H1 (cell line): ENCODE results near the gene PLPP4. TPM values are rescaled to one million over a fixed set of nuclear protein-coding genes. Genes with fewer than 3 reads are reported as not detected.

ENCODE experiments used
- CTCF ChIA-PET: fragments of 300-600 bp; sonication (Branson Sonifier 250); formaldehyde crosslinking; loops from one replicate; lab custom pipeline; 2021; ENCODE audit not compliant: partially characterized antibody; lab: Charles Lee
- POLR2A ChIA-PET: fragments of 300-600 bp; sonication (Branson Sonifier 250); formaldehyde crosslinking; loops from one replicate; lab custom pipeline; 2021; ENCODE audit warnings: inconsistent platforms; ENCODE audit not compliant: partially characterized antibody; lab: Charles Lee
- DNase-seq, 2 experiments: peaks; one replicate each; pipeline versions ENCODE4 v3.0.0 to v3.0.0-alpha.2; 2010 to 2022; ENCODE audit warnings: low spot score in 2 of 2, low read depth in 1 of 2, mixed read lengths in 1 of 2
- FAIRE-seq: peaks from 2 replicates; lab custom pipeline; 2011; peaks lifted over from hg19 to GRCh38; lab: Jason Lieb, UNC
- H2AFZ ChIP-seq: 2 replicates; pipeline ENCODE4 v1.8.1; 2012; ENCODE audit warnings: low read length, inconsistent platforms
- H2AK5ac ChIP-seq: 2 replicates; pipeline ENCODE4 v1.6.1; 2013; ENCODE audit warnings: low read depth, low read length
- H2BK120ac ChIP-seq: replicated peaks from 2 replicates; pipeline ENCODE3; 2013; ENCODE audit warnings: low read depth, low read length, inconsistent platforms
- H2BK12ac ChIP-seq: 2 replicates; pipeline ENCODE4 v1.6.1; 2013; ENCODE audit warnings: low read depth, low read length
- H2BK15ac ChIP-seq: 2 replicates; pipeline ENCODE4 v1.6.1; 2013; ENCODE audit warnings: low read length
- H2BK20ac ChIP-seq: 2 replicates; pipeline ENCODE4 v1.6.1; 2013; ENCODE audit warnings: low read length
- H2BK5ac ChIP-seq: 2 replicates; pipeline ENCODE4 v1.6.1; 2013; ENCODE audit warnings: low read depth, low read length
- H3K14ac ChIP-seq: 2 replicates; pipeline ENCODE4 v1.6.1; 2013; ENCODE audit warnings: inconsistent platforms; ENCODE audit not compliant: insufficient read length
- H3K18ac ChIP-seq: 2 replicates; pipeline ENCODE4 v1.6.1; 2013; ENCODE audit warnings: low read length; ENCODE audit errors: extremely low read depth
- H3K23ac ChIP-seq: 2 replicates; pipeline ENCODE4 v1.6.1; 2013; ENCODE audit warnings: inconsistent platforms; ENCODE audit not compliant: insufficient read length
- H3K23me2 ChIP-seq: 2 replicates; pipeline ENCODE4 v1.6.1; 2013; ENCODE audit warnings: low read depth, low read length
- H3K27ac ChIP-seq: 2 replicates; pipeline ENCODE4 v1.6.1; 2011; ENCODE audit warnings: low read depth, low read length, inconsistent platforms
- H3K27me3 ChIP-seq, 4 experiments: replicated peaks in 1 of 4; 1 replicate in 1 of 4; 2 replicates in 3 of 4; pipeline versions ENCODE4 v1.6.1 to v1.8.1; 2011 to 2013; ENCODE audit warnings: low read length in 3 of 4, mild to moderate bottlenecking in 3 of 4, inconsistent platforms in 2 of 4, mixed read lengths in 2 of 4, moderate library complexity in 1 of 4; ENCODE audit not compliant: control insufficient read depth in 3 of 4, insufficient read depth in 3 of 4; ENCODE audit errors: extremely low read depth in 1 of 4
- H3K36me3 ChIP-seq, 4 experiments: 2 replicates each; pipeline versions ENCODE4 v1.6.1 to v1.8.1; 2011 to 2013; ENCODE audit warnings: mild to moderate bottlenecking in 4 of 4, low read length in 3 of 4, moderate library complexity in 2 of 4, control low read depth in 1 of 4, inconsistent platforms in 1 of 4; ENCODE audit not compliant: insufficient read depth in 4 of 4, control insufficient read depth in 2 of 4
- H3K4ac ChIP-seq: replicated peaks from 2 replicates; pipeline ENCODE3; 2013; ENCODE audit warnings: low read length, low read depth, mixed read lengths, inconsistent platforms; ENCODE audit not compliant: insufficient read length
- H3K4me1 ChIP-seq, 4 experiments: replicated peaks in 1 of 4; 1 replicate in 1 of 4; 2 replicates in 3 of 4; pipeline versions ENCODE4 v1.6.1 to v1.8.1; 2011 to 2013; ENCODE audit warnings: low read length in 3 of 4, inconsistent platforms in 2 of 4, mixed read lengths in 1 of 4; ENCODE audit not compliant: insufficient read depth in 4 of 4, control insufficient read depth in 3 of 4
- H3K4me2 ChIP-seq, 2 experiments: 2 replicates each; pipeline versions ENCODE4 v1.6.1 to v1.8.1; 2011 to 2013; ENCODE audit warnings: low read depth in 2 of 2, low read length in 2 of 2, control low read depth in 1 of 2, inconsistent platforms in 1 of 2, mild to moderate bottlenecking in 1 of 2; ENCODE audit not compliant: insufficient read depth in 1 of 2
- H3K4me3 ChIP-seq, 4 experiments: fragments of 200-600, 300-600 bp in 1 of 4; sonication (generic), shearing (Covaris generic), sonication (Bioruptor Twin) in 1 of 4; 2 replicates each; pipeline versions ENCODE4 v1.5.1 to v1.8.1; 2011 to 2016; ENCODE audit warnings: low read length in 4 of 4, low read depth in 3 of 4, control low read depth in 2 of 4, inconsistent platforms in 2 of 4, mild to moderate bottlenecking in 2 of 4, mixed read lengths in 1 of 4, moderate library complexity in 1 of 4; ENCODE audit not compliant: insufficient read depth in 2 of 4; ENCODE audit errors: extremely low read depth in 1 of 4
- H3K56ac ChIP-seq: replicated peaks from 2 replicates; pipeline ENCODE3; 2013; ENCODE audit warnings: low read depth, mild to moderate bottlenecking, mixed read lengths, low read length, inconsistent platforms; ENCODE audit not compliant: insufficient read length
- H3K79me1 ChIP-seq: 2 replicates; pipeline ENCODE4 v1.6.1; 2013; ENCODE audit warnings: low read depth, low read length, control low read depth
- H3K79me2 ChIP-seq, 2 experiments: 2 replicates each; pipeline versions ENCODE4 v1.6.1 to v1.8.1; 2012 to 2013; ENCODE audit warnings: low read length in 2 of 2, mild to moderate bottlenecking in 2 of 2, inconsistent platforms in 1 of 2; ENCODE audit not compliant: insufficient read depth in 2 of 2, control insufficient read depth in 1 of 2
- H3K9ac ChIP-seq, 4 experiments: replicated peaks in 1 of 4; 1 replicate in 1 of 4; 2 replicates in 3 of 4; pipeline versions ENCODE4 v1.6.1 to v1.8.1; 2011 to 2013; ENCODE audit warnings: low read depth in 3 of 4, low read length in 3 of 4, control low read depth in 2 of 4, mild to moderate bottlenecking in 2 of 4, moderate library complexity in 2 of 4, inconsistent platforms in 1 of 4; ENCODE audit errors: extremely low read depth in 1 of 4
- H3K9me3 ChIP-seq, 2 experiments: 2 replicates each; pipeline versions ENCODE4 v1.6.1 to v1.8.1; 2012 to 2013; ENCODE audit warnings: mild to moderate bottlenecking in 2 of 2, moderate library complexity in 2 of 2, control low read depth in 1 of 2, inconsistent platforms in 1 of 2, low read depth in 1 of 2, low read length in 1 of 2, mixed read lengths in 1 of 2; ENCODE audit not compliant: insufficient read depth in 2 of 2
- H4K20me1 ChIP-seq, 2 experiments: replicated peaks in 1 of 2; 2 replicates each; pipeline versions ENCODE3 to v1.8.1; 2011 to 2013; ENCODE audit warnings: inconsistent platforms in 2 of 2, low read length in 2 of 2, mild to moderate bottlenecking in 1 of 2; ENCODE audit not compliant: insufficient read depth in 2 of 2, control insufficient read depth in 1 of 2
- H4K5ac ChIP-seq: 2 replicates; pipeline ENCODE4 v1.6.1; 2013; ENCODE audit warnings: low read length, low read depth, mixed read lengths, inconsistent platforms; ENCODE audit not compliant: insufficient read length
- H4K8ac ChIP-seq: 2 replicates; pipeline ENCODE4 v1.8.0; 2013; ENCODE audit warnings: mild to moderate bottlenecking, moderate library complexity, low read length, inconsistent platforms; ENCODE audit not compliant: insufficient read depth; ENCODE audit errors: extremely low read depth
- H4K91ac ChIP-seq: replicated peaks from 2 replicates; pipeline ENCODE3; 2013; ENCODE audit warnings: low read length, mixed read lengths, inconsistent platforms; ENCODE audit not compliant: insufficient read length
- CBX5 ChIP-seq: fragments of 300-800, 300-1000 bp; sonication (generic); IDR thresholded peaks from 2 replicates; pipeline ENCODE4 v1.7.1; 2016; ENCODE audit warnings: antibody characterized with exemption, low read length, low read depth
- CBX8 ChIP-seq: fragments of 300-800, 300-1000 bp; sonication (generic); IDR thresholded peaks from 2 replicates; pipeline ENCODE4 v1.7.1; 2016; ENCODE audit warnings: low read depth, low read length, borderline replicate concordance
- CREB1 ChIP-seq: IDR thresholded peaks from 2 replicates; pipeline ENCODE4 v1.6.1; 2012; ENCODE audit warnings: inconsistent platforms
- CTBP2 ChIP-seq: IDR thresholded peaks from 2 replicates; pipeline ENCODE4 v1.7.0; 2011; ENCODE audit warnings: borderline replicate concordance, mild to moderate bottlenecking, moderate library complexity, mixed read lengths, low read length; ENCODE audit not compliant: insufficient read depth, insufficient read length
- EGR1 ChIP-seq: IDR thresholded peaks from 2 replicates; pipeline ENCODE4 v1.6.1; 2011; ENCODE audit warnings: low read depth, low read length, borderline replicate concordance
- HDAC6 ChIP-seq: IDR thresholded peaks from one replicate; pipeline ENCODE4 v1.7.1; 2012; ENCODE audit warnings: low read depth, mild to moderate bottlenecking, inconsistent platforms, low read length, moderate library complexity
- MAFK ChIP-seq: IDR thresholded peaks from 2 replicates; pipeline ENCODE4 v1.6.1; 2012; ENCODE audit warnings: low read depth, mild to moderate bottlenecking, improper control_type of control experiment, low read length
- NRF1 ChIP-seq: IDR thresholded peaks from 2 replicates; pipeline ENCODE4 v1.6.1; 2011; ENCODE audit warnings: mild to moderate bottlenecking, low read depth, low read length, improper control_type of control experiment
- RNF2 ChIP-seq: fragments of 200-900, 300-1000 bp; sonication (generic); IDR thresholded peaks from 2 replicates; pipeline ENCODE4 v1.7.1; 2016; ENCODE audit warnings: borderline replicate concordance, low read depth, mild to moderate bottlenecking, antibody characterized with exemption, low read length; ENCODE audit not compliant: poor library complexity, severe bottlenecking; ENCODE audit errors: missing control alignments
- SIRT6 ChIP-seq: IDR thresholded peaks from one replicate; pipeline ENCODE4 v1.7.1; 2012; ENCODE audit warnings: low read length, inconsistent platforms
- SUZ12 ChIP-seq: fragments of 200-600 bp; sonication (generic); IDR thresholded peaks from 2 replicates; pipeline ENCODE4 v1.6.1; 2012; ENCODE audit warnings: mild to moderate bottlenecking, inconsistent platforms, low read length, moderate library complexity, mixed read lengths
- TBP ChIP-seq: IDR thresholded peaks from 2 replicates; pipeline ENCODE4 v1.6.1; 2011; ENCODE audit warnings: low read depth, low read length, improper control_type of control experiment
- WGBS, 2 experiments: shearing (Covaris generic) in 1 of 2; methylation state at CpG; one replicate each; pipeline versions ENCODE4 v1.1.6 to v1.1.7; 2013 to 2015; ENCODE audit warnings: low lambda C conversion rate in 2 of 2, mixed read lengths in 2 of 2, inconsistent platforms in 1 of 2, low coverage in 1 of 2, missing lambda C conversion rate in 1 of 2; ENCODE audit not compliant: insufficient replicate concordance in 2 of 2, insufficient coverage in 1 of 2, insufficient read length in 1 of 2; ENCODE audit errors: extremely low coverage in 1 of 2, missing lambda C conversion rate in 1 of 2; 5-methylcytosine and 5-hydroxymethylcytosine counted together
- polyA plus RNA-seq, 7 experiments: library from polyadenylated mRNA; depleted of rRNA in 3 of 7; stranded (reverse) in 5 of 7; unstranded in 2 of 7; fragments of >200 nt in 5 of 7; fragments of 200-250 nt in 2 of 7; gene quantifications; 1 replicate in 5 of 7; 2 replicates in 1 of 7; 4 replicates in 1 of 7; pipeline versions ENCODE4 v1.2.1 to v1.2.3, GENCODE V29; 2011 to 2013; ENCODE audit warnings: missing spikeins in 2 of 7, mixed read lengths in 2 of 7
- total RNA-seq: library from RNA; stranded (reverse); fragmentation: NEBNext Ultra II Directional; extraction: Animal tissue kit (Norgen Biotek cat#: 25700); gene quantifications from 2 replicates; pipeline ENCODE4 v1.2.1, GENCODE V29; 2021
- TF ChIP-seq, protein P1 (sequence below): IDR thresholded peaks from 2 replicates; pipeline ENCODE4 v1.6.1; 2012; ENCODE audit warnings: inconsistent platforms

PLPP4 gene
- total and polyA plus RNA-seq, 2 of the 8 experiments (the other 6 are each of a cell fraction or from before 2014, with no cell fraction given) = 0.30 TPM; not detected in 1

DNA sequence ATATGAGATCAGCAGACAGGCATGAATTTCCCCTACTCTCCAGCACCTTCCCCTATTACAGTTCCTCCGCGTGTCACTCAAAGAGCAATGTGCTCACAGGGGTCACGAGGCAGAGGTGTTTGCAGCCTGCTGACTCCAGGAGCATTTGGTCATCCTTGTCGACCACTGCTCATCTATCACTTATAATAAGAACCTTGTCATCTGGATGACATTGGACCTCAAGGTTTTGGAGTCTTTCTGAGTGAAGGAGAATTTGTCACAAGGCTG lies 32.9 kb upstream of the PLPP4 start (continued):
- TF ChIP-seq CBX5 = no peak

- no peak for FAIRE-seq
- TF ChIP-seq, protein P1, sequence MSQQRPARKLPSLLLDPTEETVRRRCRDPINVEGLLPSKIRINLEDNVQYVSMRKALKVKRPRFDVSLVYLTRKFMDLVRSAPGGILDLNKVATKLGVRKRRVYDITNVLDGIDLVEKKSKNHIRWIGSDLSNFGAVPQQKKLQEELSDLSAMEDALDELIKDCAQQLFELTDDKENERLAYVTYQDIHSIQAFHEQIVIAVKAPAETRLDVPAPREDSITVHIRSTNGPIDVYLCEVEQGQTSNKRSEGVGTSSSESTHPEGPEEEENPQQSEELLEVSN = no peak
- TF ChIP-seq CTBP2 (no peak), MAFK (no peak), HDAC6 (no peak), SUZ12 (no peak), CBX8 (no peak), RNF2 (no peak), EGR1 (no peak), NRF1 (no peak), SIRT6 (no peak), TBP (no peak), CREB1 (no peak)
Measured at GRCh38 chr10:120426306-120426705, 30.7 kb upstream of the PLPP4 start.

More at GRCh38 chr10:120426306-120426705, 30.7 kb upstream of the PLPP4 start:
- WGBS, 2 experiments = 93% methylated on average over 3 of the region's 3 CpGs; no CpG with 5 or more reads in 1 of the 2 experiments
- no peaks in the 10 kb centered on the region for H3K4me1 ChIP-seq
- H2BK12ac ChIP-seq = no peak overlapping the region
- H3K9ac ChIP-seq = no peak overlapping the region
- no peak overlapping the region for H3K4ac ChIP-seq
- no peaks in the 10 kb centered on the region for H3K79me2 ChIP-seq
- no peak overlapping the region for H4K5ac ChIP-seq
- H3K27me3 ChIP-seq = no peaks in the 10 kb centered on the region
- no peak overlapping the region for H3K56ac ChIP-seq
- H3K14ac ChIP-seq = no peak overlapping the region
- H3K18ac ChIP-seq = no peak overlapping the region
- H2AFZ ChIP-seq = no peak overlapping the region
- DNase-seq = no peak
- no peak overlapping the region for H3K4me2 ChIP-seq
- H4K20me1 ChIP-seq = no peaks in the 10 kb centered on the region
- H2AK5ac ChIP-seq = no peak overlapping the region
- no peaks in the 10 kb centered on the region for H3K9me3 ChIP-seq
- no peak overlapping the region for H2BK5ac ChIP-seq
- no peaks in the 10 kb centered on the region for H3K79me1 ChIP-seq
- no peak overlapping the region for H2BK120ac ChIP-seq
- no peak overlapping the region for H4K91ac ChIP-seq
- POLR2A ChIA-PET = no interaction called here
- no peak overlapping the region for H3K23ac ChIP-seq
- no peaks in the 10 kb centered on the region for H3K36me3 ChIP-seq
- CTCF ChIA-PET = interaction anchor here (0.6 to 1.8 kb wide), 2 partner anchors 9 to 13 kb away, joined by 3 to 5 read pairs; no protein-coding TSS in a partner anchor
- H3K4me3 ChIP-seq = no peak overlapping the region
- no peaks in the 10 kb centered on the region for H3K23me2 ChIP-seq
- H2BK20ac ChIP-seq = no peak overlapping the region
- H2BK15ac ChIP-seq = no peak overlapping the region
- H3K27ac ChIP-seq = no peak overlapping the region
- no peak overlapping the region for H4K8ac ChIP-seq
